Pancreas (tissue), 10 donors: ENCODE measurements around the gene MYL10. TPM values are rescaled to one million over a fixed set of nuclear protein-coding genes. Genes with fewer than 3 reads are reported as not detected.

Experiments
- ATAC-seq, 4 donors: fragments of 200-7000 bp; cut with Tn5 transposase; one replicate each; pipeline versions ENCODE4 v1.8.0 to v1.9.1; 2020; ENCODE audit warnings: mild to moderate bottlenecking in 4 of 4, moderate library complexity in 4 of 4
- DNase-seq, 6 donors: peaks; one replicate each; pipeline ENCODE4 v3.0.0-alpha.2; 2020
- FAIRE-seq: peaks from 2 replicates; lab custom pipeline; 2012; peaks lifted over from hg19 to GRCh38; lab: Jason Lieb, UNC
- H3K27ac ChIP-seq, 4 donors: fragments of 200-600 bp; sonication (generic); 1 replicate in 3 of 4; 2 replicates in 1 of 4; pipeline versions ENCODE4 v1.5.0 to v1.8.0; 2020
- H3K27me3 ChIP-seq, 4 donors: fragments of 200-600 bp; one replicate each; pipeline ENCODE4 v1.8.0; 2021
- H3K36me3 ChIP-seq, 3 donors: fragments of 200-600 bp; sonication (generic) in 1 of 3; one replicate each; pipeline versions ENCODE4 v1.5.0 to v1.8.0; 2020 to 2021
- H3K4me1 ChIP-seq, 3 donors: fragments of 200-600 bp; one replicate each; pipeline ENCODE4 v1.8.0; 2021
- H3K4me3 ChIP-seq, 4 donors: fragments of 200-600 bp; sonication (generic) in 2 of 4; one replicate each; pipeline versions ENCODE4 v1.5.0 to v1.8.0; 2020 to 2021
- H3K9me3 ChIP-seq, 4 donors: fragments of 200-600 bp; one replicate each; pipeline ENCODE4 v1.8.0; 2021
- CTCF ChIP-seq, 4 donors: fragments of 200-600 bp; sonication (generic) in 3 of 4; IDR thresholded peaks; one replicate each; pipeline versions ENCODE4 v1.5.0 to v1.8.0; 2021; ENCODE audit warnings: antibody characterized with exemption in 4 of 4
- WGBS, 2 donors: extraction: QIAGEN DNeasy Blood & Tissue Kit; methylation state at CpG; one replicate each; pipeline ENCODE4 v1.1.7; 2013; 5-methylcytosine and 5-hydroxymethylcytosine counted together
- intact Hi-C, 3 donors: fragments of 100-400 bp; cut with DNase I; formaldehyde crosslinking; loops; one replicate each; pipeline versions ENCODE4 v1.11.1 to v1.14.2; 2022
- polyA plus RNA-seq, 2 donors: library from polyadenylated mRNA; stranded (reverse); fragments of 200-250 nt; gene quantifications; one replicate each; pipeline ENCODE4 v1.2.3, GENCODE V29; 2013
- total RNA-seq, 6 donors: library from RNA; stranded (reverse); fragmentation: NEBNext Ultra II Directional in 4 of 6; extraction: Animal tissue kit (Norgen Biotek cat#: 25700) in 4 of 6; gene quantifications; one replicate each; pipeline versions ENCODE4 v1.2.1 to v1.2.4, GENCODE V29; 2021 to 2023
- donor health status: healthy with polysubstance abuse.
- donor health status: DM: no; HTN: no; CAD: no; lungs with moderate emphysema.
- donor health status: DM: no; HTN: no; CAD: no.
- donor health status: control.
- donor health status: control.
- donor health status: Bipolar disorder and iron deficiency.
- donor health status: DM: yes; HTN: yes; CAD: no.
- donor health status: DM: no; HTN: no; CAD: no.
- donor health status: DM: no; HTN: no; CAD: no.
- donor health status: DM: yes; HTN: yes; CAD: no.

Gene MYL10
- not detected for total RNA-seq
- not detected for polyA plus RNA-seq

GRCh38 chr7:101629171-101629570 lies at the start of gene MYL10:
Gene MYL10, minus strand, starts transcription at chr7:101629296. Its CDS starts 178 bp downstream, at chr7:101629118.
- 77 to 85% methylated on average over 8 of the region's 8 CpGs for WGBS, 2 donors
- DNase-seq (no peak), ATAC-seq (no peak), FAIRE-seq (no peak)
- Histone ChIP-seq H3K4me3 (no peak within 1 kb of the TSS), H3K36me3 (no peaks in the 10 kb centered on the region), H3K9me3 (no peaks in the 10 kb centered on the region), H3K4me1 (no peaks in the 10 kb centered on the region), H3K27me3 (no peaks in the 10 kb centered on the region), H3K27ac (no peak within 1 kb of the TSS)
- TF ChIP-seq CTCF (IDR thresholded peaks at IDR 0.05): no peak
- intact Hi-C loops: no loop called here

- WGBS, 2 donors: 73 to 85% methylated on average over 9 of the region's 9 CpGs
- no peak for ATAC-seq
- Histone ChIP-seq H3K4me3 (no peak overlapping the region), H3K27ac (no peak overlapping the region), H3K36me3 (no peaks in the 10 kb centered on the region), H3K9me3 (no peaks in the 10 kb centered on the region), H3K27me3 (no peaks in the 10 kb centered on the region), H3K4me1 (no peaks in the 10 kb centered on the region)
- intact Hi-C loops: loop anchor here in 1 of 3 donors (10.0 kb wide), 1 partner anchor 566 kb away; no protein-coding TSS in a partner anchor
- FAIRE-seq: no peak
- no peak for DNase-seq
- TF ChIP-seq CTCF (IDR thresholded peaks at IDR 0.05): no peak
These were observed 49.6 kb upstream of the MYL10 start for GRCh38 chr7:101678658-101679057.

- Histone ChIP-seq H3K36me3 (no peaks in the 10 kb centered on the region), H3K27ac (no peak overlapping the region), H3K9me3 (no peaks in the 10 kb centered on the region), H3K4me3 (no peak overlapping the region), H3K27me3 (no peaks in the 10 kb centered on the region), H3K4me1 (no peaks in the 10 kb centered on the region)
- no peak for FAIRE-seq
- 82 to 87% methylated on average over 14 of the region's 14 CpGs for WGBS, 2 donors
- ATAC-seq: no peak
- no peak for TF ChIP-seq CTCF (IDR thresholded peaks at IDR 0.05)
- DNase-seq: no peak
- intact Hi-C loops: loop anchor here in 1 of 3 donors (10.0 kb wide), 1 partner anchor 567 kb away; no protein-coding TSS in a partner anchor
These were observed 48.8 kb upstream of the MYL10 start for GRCh38 chr7:101677797-101678479.

GRCh38 chr7:101677391-101677790 lies 48.3 kb upstream of the MYL10 start:
- no peak for TF ChIP-seq CTCF (IDR thresholded peaks at IDR 0.05)

GRCh38 chr7:101676956-101677355 lies 47.9 kb upstream of the MYL10 start:
- WGBS, 2 donors: 44 to 46% methylated on average over 6 of the region's 6 CpGs
- intact Hi-C loops: loop anchor here in 1 of 3 donors (10.0 kb wide), 1 partner anchor 568 kb away; no protein-coding TSS in a partner anchor
- no peak overlapping the region for H3K4me3 ChIP-seq
- TF ChIP-seq CTCF (IDR thresholded peaks at IDR 0.05): no peak
- no peak overlapping the region for H3K27ac ChIP-seq
- no peaks in the 10 kb centered on the region for H3K4me1 ChIP-seq
- H3K9me3 ChIP-seq: no peaks in the 10 kb centered on the region
- ATAC-seq: no peak
- no peaks in the 10 kb centered on the region for H3K36me3 ChIP-seq
- FAIRE-seq: no peak
- H3K27me3 ChIP-seq: no peaks in the 10 kb centered on the region
- DNase-seq: no peak

More at GRCh38 chr7:101677391-101677790, 48.3 kb upstream of the MYL10 start:
- Histone ChIP-seq H3K4me3 (no peak overlapping the region), H3K27ac (no peak overlapping the region), H3K36me3 (no peaks in the 10 kb centered on the region), H3K27me3 (no peaks in the 10 kb centered on the region), H3K9me3 (no peaks in the 10 kb centered on the region), H3K4me1 (no peaks in the 10 kb centered on the region)
- no peak for FAIRE-seq
- WGBS, 2 donors: 46 to 54% methylated on average over 10 of the region's 10 CpGs
- no peak for ATAC-seq
- no peak for DNase-seq
- intact Hi-C loops: loop anchor here in 1 of 3 donors (10.0 kb wide), 1 partner anchor 567 kb away; no protein-coding TSS in a partner anchor
